Upper lobe of left lung (tissue), 4 donors: Measurements from ENCODE around the gene AVEN.

Experiments
- CTCF ChIP-seq, 6 experiments: fragments of 450-650 bp in 4 of 6; fragments of 200-600 bp in 2 of 6; sonication (generic) in 2 of 6; IDR thresholded peaks; one replicate each; pipeline ENCODE4 v1.5.1; 2016 to 2019; ENCODE audit warnings: antibody characterized with exemption in 6 of 6
- POLR2AphosphoS5 ChIP-seq, 2 donors: sonication (generic); formaldehyde crosslinking; IDR thresholded peaks; one replicate each; pipeline ENCODE4 v1.5.1; 2017; ENCODE audit warnings: antibody characterized with exemption in 2 of 2

- no peak for TF ChIP-seq POLR2AphosphoS5 (IDR thresholded peaks at IDR 0.05)
- no peak for TF ChIP-seq CTCF (IDR thresholded peaks at IDR 0.05)
These were observed 166.4 kb downstream of the AVEN start for GRCh38 chr15:33872416-33873106.
